GM23338 (cell line): Measurements from ENCODE around the gene EYS. TPM values are rescaled to one million over a fixed set of nuclear protein-coding genes. Genes with fewer than 3 reads are reported as not detected.

ENCODE experiments used
- ATAC-seq: fragments of 200-7000 bp; cut with Tn5 transposase; 3 replicates; pipeline ENCODE4 v1.9.1; 2020
- DNase-seq: peaks from one replicate; pipeline ENCODE4 v3.0.0-alpha.2; 2015; ENCODE audit warnings: low spot score
- H2AFZ ChIP-seq: fragments of 200-600 bp; sonication (generic); 2 replicates; pipeline ENCODE4 v1.8.0; 2016; ENCODE audit warnings: antibody characterized with exemption, mild to moderate bottlenecking, moderate library complexity
- H3F3A ChIP-seq: fragments of 200-600 bp; sonication (generic); replicated peaks from 2 replicates; pipeline ENCODE4 v1.8.0; 2017; ENCODE audit warnings: antibody characterized with exemption, mixed run types, low read depth
- H3K27ac ChIP-seq: fragments of 200-600 bp; sonication (generic); 2 replicates; pipeline ENCODE4 v1.6.1; 2016; ENCODE audit warnings: low read depth
- H3K27me3 ChIP-seq: fragments of 200-600 bp; sonication (generic); 2 replicates; pipeline ENCODE4 v1.8.0; 2016; ENCODE audit warnings: mild to moderate bottlenecking, mixed run types, moderate library complexity; ENCODE audit not compliant: insufficient read depth
- H3K36me3 ChIP-seq: fragments of 200-600 bp; sonication (generic); 2 replicates; pipeline ENCODE4 v1.8.0; 2016; ENCODE audit warnings: mild to moderate bottlenecking; ENCODE audit not compliant: insufficient read depth
- H3K4me1 ChIP-seq: fragments of 200-600 bp; sonication (generic); 2 replicates; pipeline ENCODE4 v1.8.0; 2016; ENCODE audit warnings: mild to moderate bottlenecking, moderate library complexity; ENCODE audit not compliant: insufficient read depth
- H3K4me2 ChIP-seq: fragments of 200-600 bp; sonication (generic); 2 replicates; pipeline ENCODE4 v1.7.1; 2017; ENCODE audit warnings: mixed run types
- H3K4me3 ChIP-seq: fragments of 200-600 bp; sonication (generic); 2 replicates; pipeline ENCODE4 v1.6.1; 2016; ENCODE audit warnings: mixed run types
- H3K79me2 ChIP-seq: fragments of 200-600 bp; sonication (generic); replicated peaks from 2 replicates; pipeline ENCODE4 v1.8.0; 2017; ENCODE audit warnings: mild to moderate bottlenecking; ENCODE audit not compliant: insufficient read depth
- H3K9me2 ChIP-seq: fragments of 200-600 bp; sonication (generic); 2 replicates; pipeline ENCODE4 v1.8.0; 2017; ENCODE audit not compliant: insufficient read depth
- H4K20me1 ChIP-seq: fragments of 200-600 bp; sonication (generic); replicated peaks from 2 replicates; pipeline ENCODE4 v1.8.0; 2017; ENCODE audit warnings: mild to moderate bottlenecking; ENCODE audit not compliant: insufficient read depth
- H3K27ac Mint-ChIP-seq: 2 replicates; pipeline ENCODE4 v1.8.0; 2020; ENCODE audit warnings: inconsistent platforms, mild to moderate bottlenecking, moderate library complexity, mixed read lengths
- H3K27me3 Mint-ChIP-seq: 3 replicates; pipeline ENCODE4 v1.8.0; 2022; ENCODE audit warnings: low read depth, mild to moderate bottlenecking, moderate library complexity, mixed read lengths, inconsistent platforms; ENCODE audit not compliant: insufficient read depth, poor library complexity
- H3K36me3 Mint-ChIP-seq: 3 replicates; pipeline ENCODE4 v1.8.0; 2021; ENCODE audit warnings: low read depth, mild to moderate bottlenecking, inconsistent platforms, moderate library complexity, mixed read lengths
- H3K4me1 Mint-ChIP-seq: 3 replicates; pipeline ENCODE4 v1.8.0; 2020; ENCODE audit warnings: mild to moderate bottlenecking, inconsistent platforms, mixed read lengths
- H3K4me3 Mint-ChIP-seq: 3 replicates; pipeline ENCODE4 v1.8.0; 2021; ENCODE audit warnings: moderate library complexity, mild to moderate bottlenecking, inconsistent platforms, mixed read lengths
- H3K9me3 Mint-ChIP-seq: 3 replicates; pipeline ENCODE4 v1.8.0; 2020; ENCODE audit warnings: moderate library complexity, mild to moderate bottlenecking, inconsistent platforms, mixed read lengths
- CREB1 ChIP-seq: fragments of 250-450 bp; sonication (Bioruptor Pico); IDR thresholded peaks from 2 replicates; pipeline ENCODE4 v1.5.0; 2020; ENCODE audit warnings: low read depth, mild to moderate bottlenecking, moderate library complexity
- ETS1 ChIP-seq: IDR thresholded peaks from 2 replicates; pipeline ENCODE4 v1.6.1; 2016; ENCODE audit warnings: antibody characterized with exemption
- EZH2 ChIP-seq: fragments of 200-600 bp; sonication (generic); IDR thresholded peaks from one replicate; pipeline ENCODE4 v1.8.0; 2017; ENCODE audit warnings: antibody characterized with exemption, mild to moderate bottlenecking, low read depth; ENCODE audit not compliant: unreplicated experiment
- EZH2phosphoT487 ChIP-seq: fragments of 200-600 bp; sonication (generic); IDR thresholded peaks from one replicate; pipeline ENCODE4 v1.8.1; 2018; ENCODE audit warnings: antibody characterized with exemption; ENCODE audit not compliant: unreplicated experiment
- JUNB ChIP-seq: IDR thresholded peaks from one replicate; pipeline ENCODE4 v1.6.1; 2016; ENCODE audit warnings: antibody characterized with exemption; ENCODE audit not compliant: unreplicated experiment
- NANOG ChIP-seq: IDR thresholded peaks from 2 replicates; pipeline ENCODE4 v1.6.1; 2016; ENCODE audit warnings: antibody characterized with exemption, borderline replicate concordance
- POLR2AphosphoS5 ChIP-seq: IDR thresholded peaks from 2 replicates; pipeline ENCODE4 v1.6.1; 2016; ENCODE audit warnings: antibody characterized with exemption, low read depth
- REST ChIP-seq: IDR thresholded peaks from one replicate; pipeline ENCODE4 v1.6.1; 2018; ENCODE audit warnings: antibody characterized with exemption; ENCODE audit not compliant: unreplicated experiment
- STAT1 ChIP-seq: IDR thresholded peaks from one replicate; pipeline ENCODE4 v1.6.1; 2016; ENCODE audit warnings: antibody characterized with exemption; ENCODE audit not compliant: unreplicated experiment
- ZNF114 ChIP-seq: fragments of 250-450 bp; sonication (Bioruptor Pico); IDR thresholded peaks from 2 replicates; pipeline ENCODE4 v1.5.0; 2020; ENCODE audit warnings: mild to moderate bottlenecking, moderate library complexity
- ZNF331 ChIP-seq: fragments of 250-450 bp; sonication (Bioruptor Pico); IDR thresholded peaks from 2 replicates; pipeline ENCODE4 v1.5.0; 2020; ENCODE audit warnings: low read depth, mild to moderate bottlenecking, moderate library complexity
- ZNF462 ChIP-seq: fragments of 250-450 bp; sonication (Bioruptor Pico); IDR thresholded peaks from 2 replicates; pipeline ENCODE4 v1.5.0; 2020; ENCODE audit warnings: mild to moderate bottlenecking, moderate library complexity
- polyA plus RNA-seq: library from polyadenylated mRNA; unstranded; fragments of >200 nt; fragmentation: Nextera tagmentation; extraction: Ambion mirVana; gene quantifications from 2 replicates; pipeline ENCODE4 v1.2.1, GENCODE V29; 2016
- total RNA-seq: library from RNA; depleted of rRNA; stranded (reverse); fragments of >200 nt; shearing (Covaris generic); gene quantifications from 2 replicates; pipeline ENCODE4 v1.2.3, GENCODE V29; 2014

The EYS gene
- total and polyA plus RNA-seq, 2 experiments from 2014 or later, result 0.38 to 0.52 TPM

GRCh38 chr6:63744810-63745209 lies 1962.2 kb downstream of the EYS start:
- TF ChIP-seq EZH2phosphoT487, result no peak
- H3K9me3 Mint-ChIP-seq, result peaks cover 2% of the 10 kb centered on the region; the same call in 1 of the 3 replicates
- peaks cover 2% of the 10 kb centered on the region for H3K27me3 Mint-ChIP-seq
- H3K4me1 Mint-ChIP-seq, result peaks cover 9% of the 10 kb centered on the region
- Histone ChIP-seq H3K9me2 (no peaks in the 10 kb centered on the region; the same call in 1 of the 2 replicates), H3K4me2 (no peak overlapping the region), H3F3A (no peaks in the 10 kb centered on the region), H3K27me3 (no peaks in the 10 kb centered on the region), H4K20me1 (no peaks in the 10 kb centered on the region), H3K79me2 (no peaks in the 10 kb centered on the region), H3K36me3 (no peaks in the 10 kb centered on the region), H2AFZ (no peak overlapping the region), H3K4me3 (no peak overlapping the region), H3K27ac (no peak overlapping the region), H3K4me1 (no peaks in the 10 kb centered on the region)
- DNase-seq (no peak), ATAC-seq (no peak)
- H3K4me3 Mint-ChIP-seq, result no peak overlapping the region
- no peaks in the 10 kb centered on the region; the same call in 2 of the 3 replicates for H3K36me3 Mint-ChIP-seq
- no peak overlapping the region for H3K27ac Mint-ChIP-seq

GRCh38 chr6:63743691-63744090 lies 1963.3 kb downstream of the EYS start:
- H3K27ac Mint-ChIP-seq, result no peak overlapping the region
- no peaks in the 10 kb centered on the region for H3K79me2 ChIP-seq
- no peak for TF ChIP-seq EZH2phosphoT487
- no peak for TF ChIP-seq POLR2AphosphoS5
- TF ChIP-seq EZH2, result no peak
- TF ChIP-seq NANOG, result no peak
- no peak for TF ChIP-seq ZNF331
- no peak for TF ChIP-seq CREB1
- no peak for TF ChIP-seq STAT1
- TF ChIP-seq ZNF114 (CRISPR knock-in tag), result no peak
- TF ChIP-seq ETS1, result no peak
- no peak for TF ChIP-seq ZNF462
- no peak for TF ChIP-seq JUNB
- TF ChIP-seq REST, result no peak
- no peaks in the 10 kb centered on the region for H4K20me1 ChIP-seq
- no peak overlapping the region for H3K27ac ChIP-seq
- no peak overlapping the region for H3K4me3 ChIP-seq
- no peaks in the 10 kb centered on the region; the same call in 1 of the 3 replicates for H3K36me3 Mint-ChIP-seq
- ATAC-seq (no peak), DNase-seq (no peak)
- no peaks in the 10 kb centered on the region for H3K27me3 ChIP-seq
- H3F3A ChIP-seq, result no peaks in the 10 kb centered on the region
- H3K9me3 Mint-ChIP-seq, result peaks cover 5% of the 10 kb centered on the region; the same call in 1 of the 3 replicates
- H3K4me1 ChIP-seq, result no peaks in the 10 kb centered on the region
- no peaks in the 10 kb centered on the region; the same call in 1 of the 2 replicates for H3K9me2 ChIP-seq
- no peaks in the 10 kb centered on the region; the same call in 2 of the 3 replicates for H3K4me1 Mint-ChIP-seq
- H3K4me3 Mint-ChIP-seq, result no peak overlapping the region
- H3K4me2 ChIP-seq, result no peak overlapping the region
- no peak overlapping the region for H2AFZ ChIP-seq
- H3K36me3 ChIP-seq, result no peaks in the 10 kb centered on the region
- peaks cover 4% of the 10 kb centered on the region for H3K27me3 Mint-ChIP-seq
